Fibroblast of mammary gland (primary cell): ENCODE results near the gene IL27RA.
"Not testable (repeated sequence)": the region's sequence is repeated elsewhere in the genome, so short reads cannot be mapped to it uniquely, and the experiment has no call there.

ENCODE experiments used
- DNase-seq: peaks from one replicate; pipeline ENCODE4 v3.0.0-alpha.2; 2010; ENCODE audit warnings: low read depth
- H3K4me3 ChIP-seq: 2 replicates; pipeline ENCODE4 v1.5.1; 2011; ENCODE audit warnings: low read depth, mild to moderate bottlenecking, low read length, moderate library complexity; ENCODE audit not compliant: control insufficient read depth
- CTCF ChIP-seq: conservative IDR thresholded peaks from 2 replicates; pipeline ENCODE4 v1.5.1; 2011; ENCODE audit warnings: low read depth, low read length, inconsistent platforms; ENCODE audit not compliant: control insufficient read depth, insufficient read depth

Gene IL27RA

GRCh38 chr19:14033946-14034345, 2.4 kb downstream of the IL27RA start:
- DNase-seq, result no peak
- H3K4me3 ChIP-seq, result no peak overlapping the region
- TF ChIP-seq CTCF, result no peak

DNA sequence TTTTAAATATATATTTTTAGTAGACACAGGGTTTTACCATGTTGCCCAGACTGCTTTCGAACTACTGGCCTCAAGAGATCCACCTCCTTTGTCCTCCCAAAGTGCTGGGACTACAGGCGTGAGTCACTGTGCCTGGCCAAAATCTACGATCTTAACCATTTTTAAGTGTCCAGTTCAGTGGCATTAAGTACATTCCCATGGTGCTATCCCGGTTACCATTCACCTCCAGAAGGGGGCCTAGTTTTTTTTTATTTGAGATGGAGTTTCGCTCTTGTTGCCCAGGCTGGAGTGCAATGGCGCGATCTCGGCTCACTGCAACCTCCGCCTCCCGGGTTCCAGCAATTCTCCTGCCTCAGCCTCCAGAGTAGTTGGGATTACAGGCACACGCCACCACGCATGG, 3.6 kb downstream of the IL27RA start:
- not testable (repeated sequence) for DNase-seq, H3K4me3 ChIP-seq
- peak; percentile 10 for TF ChIP-seq CTCF

DNA sequence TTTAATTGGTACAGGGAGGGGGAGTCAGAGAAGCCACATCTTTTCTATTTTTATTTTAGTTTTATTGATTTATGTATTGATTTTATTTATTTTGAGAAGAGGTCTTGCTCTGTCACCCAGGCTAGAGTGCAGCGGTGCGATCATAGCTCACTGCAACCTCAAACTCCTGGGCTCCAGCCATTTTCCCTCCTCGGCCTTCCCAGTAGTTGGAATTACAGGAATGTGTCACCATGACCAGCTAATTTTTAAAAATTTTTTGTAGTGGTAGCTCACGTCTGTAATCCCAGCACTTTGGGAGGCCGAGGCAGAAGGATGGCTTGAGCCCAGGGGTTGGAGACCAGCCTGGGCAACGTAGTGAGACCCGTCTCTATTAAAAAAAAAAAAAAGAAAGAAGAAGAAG, 4.1 kb downstream of the IL27RA start:
- no peak for TF ChIP-seq CTCF
- no peak overlapping the region for H3K4me3 ChIP-seq
- no peak for DNase-seq

DNA sequence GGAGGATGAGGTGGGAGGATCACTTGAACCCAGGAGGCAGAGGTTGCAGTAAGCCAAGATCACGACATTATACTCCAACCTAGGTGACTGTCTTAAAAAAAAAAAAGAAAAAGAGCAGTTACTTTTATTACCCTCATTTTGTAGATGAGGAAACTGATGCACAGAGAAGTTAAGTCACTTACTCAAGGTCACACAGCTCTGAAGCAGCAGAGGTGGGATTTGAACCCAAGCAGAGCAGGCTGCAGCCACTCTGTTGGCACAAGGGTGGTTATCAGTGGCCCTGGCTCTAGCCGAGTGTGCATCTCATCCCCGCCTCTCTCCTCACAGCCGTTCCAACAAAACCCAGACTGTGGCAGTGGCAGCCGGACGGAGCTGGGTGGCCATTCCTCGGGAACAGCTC, 7.6 kb downstream of the IL27RA start:
- DNase-seq, result no peak
- TF ChIP-seq CTCF, result no peak

GRCh38 chr19:14042659-14043608, 11.4 kb downstream of the IL27RA start:
- TF ChIP-seq CTCF, result peak; percentile 64
- H3K4me3 ChIP-seq, result not testable (repeated sequence)
- peak; percentile 81 for DNase-seq

More for the DNA sequence above, 7.6 kb downstream of the IL27RA start:
- H3K4me3 ChIP-seq, result no peak overlapping the region

GRCh38 chr19:14047866-14048265, 16.3 kb downstream of the IL27RA start:
- H3K4me3 ChIP-seq, DNase-seq: not testable (repeated sequence)

GRCh38 chr19:14048443-14049153, 17.0 kb downstream of the IL27RA start:
- peak; percentile 24 for DNase-seq

More at GRCh38 chr19:14048443-14049153, 17.0 kb downstream of the IL27RA start:
- TF ChIP-seq CTCF, result peak; percentile 88
- no peak overlapping the region for H3K4me3 ChIP-seq
